Chondrocyte (in vitro differentiated cells): ENCODE data around the gene DGKD. TPM values are rescaled to one million over a fixed set of nuclear protein-coding genes. Genes with fewer than 3 reads are reported as not detected.

Experiments
- DNase-seq: peaks from one replicate; pipeline ENCODE4 v3.0.0; 2021; ENCODE audit warnings: mixed read lengths, low spot score
- H3K27ac Mint-ChIP-seq: one replicate; pipeline ENCODE4 v1.8.0; 2021; ENCODE audit warnings: mild to moderate bottlenecking, moderate library complexity, mixed read lengths; ENCODE audit not compliant: unreplicated experiment
- H3K27me3 Mint-ChIP-seq: 2 replicates; pipeline ENCODE4 v1.8.0; 2021; ENCODE audit warnings: low read depth, mixed read lengths
- H3K36me3 Mint-ChIP-seq: 2 replicates; pipeline ENCODE4 v1.8.0; 2021; ENCODE audit warnings: low read depth, mixed read lengths
- H3K4me1 Mint-ChIP-seq: 2 replicates; pipeline ENCODE4 v1.8.0; 2021; ENCODE audit warnings: low read depth, mild to moderate bottlenecking, mixed read lengths
- H3K4me3 Mint-ChIP-seq: one replicate; pipeline ENCODE4 v1.8.0; 2021; ENCODE audit warnings: mild to moderate bottlenecking, moderate library complexity, mixed read lengths; ENCODE audit not compliant: unreplicated experiment
- H3K9me3 Mint-ChIP-seq: 2 replicates; pipeline ENCODE4 v1.8.0; 2021; ENCODE audit warnings: low read depth, mixed read lengths
- CTCF ChIP-seq: fragments of 200-600 bp; sonication (generic); IDR thresholded peaks from 2 replicates; pipeline ENCODE4 v1.5.0; 2021; ENCODE audit warnings: antibody characterized with exemption, mild to moderate bottlenecking, moderate library complexity
- total RNA-seq: library from RNA; stranded (reverse); gene quantifications from 3 replicates; pipeline ENCODE4 v1.2.1, GENCODE V29; 2021

Gene DGKD
- total RNA-seq, 1 donor from 2014 or later: 66.3 TPM

- Mint-ChIP-seq H3K27me3 (peaks cover 15% of the 10 kb centered on the region), H3K9me3 (no peaks in the 10 kb centered on the region), H3K36me3 (no peaks in the 10 kb centered on the region), H3K27ac (no peak overlapping the region), H3K4me1 (no peaks in the 10 kb centered on the region), H3K4me3 (no peak overlapping the region)
- TF ChIP-seq CTCF: no peak
- DNase-seq: no peak
Measured at GRCh38 chr2:233317196-233317943, 36.9 kb upstream of the DGKD start.

- Mint-ChIP-seq H3K27me3 (peaks cover 11% of the 10 kb centered on the region), H3K4me3 (no peak overlapping the region), H3K9me3 (no peaks in the 10 kb centered on the region), H3K27ac (no peak overlapping the region), H3K4me1 (no peaks in the 10 kb centered on the region), H3K36me3 (no peaks in the 10 kb centered on the region)
- TF ChIP-seq CTCF: no peak
- no peak for DNase-seq
Measured at GRCh38 chr2:233319256-233319655, 35.0 kb upstream of the DGKD start.

DNA sequence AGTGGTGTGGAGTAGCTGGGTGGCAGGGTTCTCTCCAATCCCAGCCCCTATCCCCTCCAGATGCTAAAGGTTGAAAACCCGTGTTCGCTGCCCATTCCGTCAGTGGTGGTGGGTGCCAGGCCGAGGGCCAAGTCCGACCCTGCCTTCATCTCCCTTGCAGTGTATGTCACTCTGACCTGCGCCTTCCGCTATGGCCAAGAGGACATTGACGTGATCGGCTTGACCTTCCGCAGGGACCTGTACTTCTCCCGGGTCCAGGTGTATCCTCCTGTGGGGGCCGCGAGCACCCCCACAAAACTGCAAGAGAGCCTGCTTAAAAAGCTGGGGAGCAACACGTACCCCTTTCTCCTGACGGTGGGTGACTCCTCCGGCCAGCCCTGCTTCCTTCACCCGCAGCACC lies 33.8 kb upstream of the DGKD start:
- H3K27ac Mint-ChIP-seq: no peak overlapping the region

GRCh38 chr2:233321166-233321565 lies 33.1 kb upstream of the DGKD start:
- no peak overlapping the region for H3K27ac Mint-ChIP-seq
- H3K4me1 Mint-ChIP-seq: no peaks in the 10 kb centered on the region
- peaks cover 13% of the 10 kb centered on the region for H3K27me3 Mint-ChIP-seq

More for the DNA sequence above, 33.8 kb upstream of the DGKD start:
- peaks cover 13% of the 10 kb centered on the region for H3K27me3 Mint-ChIP-seq
- TF ChIP-seq CTCF: no peak
- no peak overlapping the region for H3K4me3 Mint-ChIP-seq
- H3K4me1 Mint-ChIP-seq: no peaks in the 10 kb centered on the region
- DNase-seq: peak; percentile 60
- no peaks in the 10 kb centered on the region for H3K36me3 Mint-ChIP-seq
- no peaks in the 10 kb centered on the region for H3K9me3 Mint-ChIP-seq

GRCh38 chr2:233323851-233324250 lies 30.4 kb upstream of the DGKD start:
- Mint-ChIP-seq H3K4me3 (no peak overlapping the region), H3K4me1 (no peaks in the 10 kb centered on the region), H3K9me3 (no peaks in the 10 kb centered on the region), H3K36me3 (no peaks in the 10 kb centered on the region), H3K27me3 (peaks cover 13% of the 10 kb centered on the region), H3K27ac (no peak overlapping the region)
- TF ChIP-seq CTCF: no peak
- DNase-seq: peak; percentile 55

More at GRCh38 chr2:233321166-233321565, 33.1 kb upstream of the DGKD start:
- DNase-seq: peak; percentile 13
- Mint-ChIP-seq H3K4me3 (no peak overlapping the region), H3K9me3 (no peaks in the 10 kb centered on the region), H3K36me3 (no peaks in the 10 kb centered on the region)
- TF ChIP-seq CTCF: no peak
